K562 (cell line): ENCODE data around the gene IPO9.

Source experiments
- ATF6 ChIP-seq: sonication (generic); formaldehyde crosslinking; IDR thresholded peaks from 2 replicates; pipeline ENCODE4 v1.4.0; 2020; ENCODE audit warnings: mild to moderate bottlenecking, missing genetic modification reagents
- CTCF ChIP-seq, 3 experiments: IDR thresholded peaks in 2 of 3; conservative IDR thresholded peaks in 1 of 3; 2 replicates each; pipeline ENCODE4 v1.5.1; 2011 to 2012; ENCODE audit warnings: low read length in 3 of 3, mild to moderate bottlenecking in 3 of 3, control low read depth in 2 of 3, improper control_type of control experiment in 1 of 3, inconsistent platforms in 1 of 3, low read depth in 1 of 3, mixed read lengths in 1 of 3, moderate library complexity in 1 of 3; ENCODE audit not compliant: insufficient read depth in 2 of 3
- DNMT1 ChIP-seq: fragments of 450-650 bp; IDR thresholded peaks from 2 replicates; pipeline ENCODE4 v1.6.1; 2016; ENCODE audit warnings: antibody characterized with exemption, mild to moderate bottlenecking
- E2F5 ChIP-seq: sonication (generic); formaldehyde crosslinking; IDR thresholded peaks from 2 replicates; pipeline ENCODE4 v1.8.0; 2022; ENCODE audit warnings: mild to moderate bottlenecking, missing genetic modification reagents
- EP300 ChIP-seq: IDR thresholded peaks from 2 replicates; pipeline ENCODE4 v1.6.1; 2012; ENCODE audit warnings: low read length, improper control_type of control experiment
- FOS ChIP-seq: IDR thresholded peaks from 3 replicates; pipeline ENCODE4 v1.6.1; 2011; ENCODE audit not compliant: insufficient read length; ENCODE audit errors: extremely low read depth
- HDAC6 ChIP-seq: IDR thresholded peaks from 2 replicates; pipeline ENCODE4 v1.6.1; 2012; ENCODE audit warnings: low read depth, mild to moderate bottlenecking, control low read depth, inconsistent platforms, low read length, moderate library complexity
- KLF13 ChIP-seq: fragments of 450-650 bp; IDR thresholded peaks from 2 replicates; pipeline ENCODE4 v1.6.1; 2016; ENCODE audit warnings: missing genetic modification characterization, low read depth, mild to moderate bottlenecking, missing compliant biosample characterization, moderate library complexity, borderline replicate concordance
- NFE2L1 ChIP-seq: fragments of 450-650 bp; IDR thresholded peaks from 2 replicates; pipeline ENCODE4 v1.6.1; 2016; ENCODE audit warnings: missing genetic modification characterization, low read depth, mild to moderate bottlenecking, missing compliant biosample characterization, moderate library complexity, borderline replicate concordance
- PKNOX1 ChIP-seq: fragments of 450-650 bp; IDR thresholded peaks from 2 replicates; pipeline ENCODE4 v1.6.1; 2016
- POLR2A ChIP-seq: fragments of 450-650 bp; conservative IDR thresholded peaks from 2 replicates; pipeline ENCODE4 v1.6.1; 2016
- RCOR1 ChIP-seq, 2 experiments: IDR thresholded peaks; 2 replicates each; pipeline ENCODE4 v1.6.1; 2012; ENCODE audit warnings: low read depth in 2 of 2, low read length in 2 of 2, borderline replicate concordance in 1 of 2, improper control_type of control experiment in 1 of 2
- SIX5 ChIP-seq, 2 experiments: IDR thresholded peaks; 2 replicates each; pipeline ENCODE4 v1.6.1; 2011; ENCODE audit warnings: low read length in 2 of 2, borderline replicate concordance in 1 of 2, low read depth in 1 of 2, mild to moderate bottlenecking in 1 of 2, moderate library complexity in 1 of 2; ENCODE audit not compliant: insufficient read depth in 1 of 2
- TOE1 ChIP-seq, 2 experiments: fragments of 450-650 bp in 1 of 2; sonication (generic) in 1 of 2; formaldehyde crosslinking in 1 of 2; IDR thresholded peaks; 2 replicates each; pipeline versions ENCODE4 v1.7.1 to v1.8.0; 2016 to 2022; ENCODE audit warnings: borderline replicate concordance in 2 of 2, mild to moderate bottlenecking in 2 of 2, antibody characterized with exemption in 1 of 2, inconsistent platforms in 1 of 2, low read depth in 1 of 2, missing genetic modification reagents in 1 of 2, moderate library complexity in 1 of 2

- no peak for TF ChIP-seq CTCF (IDR thresholded peaks at IDR 0.05 in 2 of 3, conservative IDR thresholded peaks at IDR 0.05 in 1 of 3; ENCODE audit: insufficient read depth in 2 of 3, low read depth in 1 of 3, low read length in 3 of 3)
- no peak for TF ChIP-seq FOS
- peak in 1 of 2 experiments; percentile 77; a peak in 2 of 4 replicates for TF ChIP-seq RCOR1 (IDR thresholded peaks at IDR 0.05; ENCODE audit: borderline replicate concordance in 1 of 2, low read depth in 2 of 2, low read length in 2 of 2)
- TF ChIP-seq DNMT1 = no peak
- no peak for TF ChIP-seq NFE2L1
- TF ChIP-seq POLR2A = no peak
- no peak for TF ChIP-seq SIX5 (IDR thresholded peaks at IDR 0.05; ENCODE audit: borderline replicate concordance in 1 of 2, insufficient read depth in 1 of 2, low read depth in 1 of 2, low read length in 2 of 2)
- TF ChIP-seq TOE1 (IDR thresholded peaks at IDR 0.05; ENCODE audit: borderline replicate concordance) = no peak
- TF ChIP-seq TOE1 (CRISPR knock-in tag; IDR thresholded peaks at IDR 0.05; ENCODE audit: borderline replicate concordance, low read depth) = no peak
- no peak for TF ChIP-seq ATF6
- TF ChIP-seq KLF13 (tag) = no peak
- TF ChIP-seq PKNOX1 = no peak
- no peak for TF ChIP-seq EP300
- TF ChIP-seq E2F5 (CRISPR knock-in tag) = no peak
- TF ChIP-seq HDAC6 = no peak
Observed at GRCh38 chr1:201887116-201887866, 58.3 kb downstream of the IPO9 start.
